ENCODE measurements around the gene MISP. TPM values are rescaled to one million over a fixed set of nuclear protein-coding genes. Genes with fewer than 3 reads are reported as not detected.

MISP gene
- total RNA-seq, 1 donor from 2014 or later, result not detected

DNA sequence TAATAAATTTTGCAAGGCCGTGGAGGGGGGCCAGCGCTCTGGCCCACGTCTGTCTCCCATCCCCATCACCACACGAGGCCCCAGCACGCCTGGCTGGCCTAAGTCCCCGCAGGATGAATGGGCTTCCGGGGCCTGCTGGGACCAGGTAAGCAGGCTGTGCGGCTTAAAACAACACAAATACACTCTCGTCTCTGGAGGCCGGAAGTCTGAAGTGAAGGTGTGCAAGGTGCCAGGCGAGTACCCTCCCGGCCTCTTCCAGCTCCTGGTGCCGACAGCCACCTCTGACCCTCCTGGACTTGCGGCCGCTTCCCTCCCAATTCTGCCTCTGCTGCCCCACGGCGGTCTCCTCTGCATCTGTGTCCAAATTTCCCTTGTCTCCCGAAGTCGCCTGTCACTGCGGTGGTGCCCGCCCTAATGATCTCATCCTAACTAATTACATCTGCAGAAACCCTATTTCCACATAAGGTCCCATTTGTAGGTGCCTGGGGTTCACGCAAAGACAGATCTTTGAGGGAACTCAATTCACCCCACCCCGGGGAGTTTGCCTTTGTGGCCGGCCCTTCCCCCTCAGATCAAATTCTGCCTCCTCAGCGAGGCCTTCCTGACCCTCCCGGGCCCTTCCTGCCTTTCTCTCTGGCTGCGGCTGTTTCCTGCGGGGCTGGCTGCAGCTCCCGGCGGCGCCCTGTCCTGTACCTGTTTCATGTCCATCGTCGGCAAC is 38.2 kb downstream of the MISP start:
- no peaks in the 10 kb centered on the region for H3K27me3 ChIP-seq
- H3K4me1 ChIP-seq, result peaks cover 16% of the 10 kb centered on the region
- H4K20me1 ChIP-seq (ENCODE audit: low read depth), result no peaks in the 10 kb centered on the region
- no peak overlapping the region for H3K4me3 ChIP-seq
- peak; percentile 55 for DNase-seq (ENCODE audit: low spot score)
- H3K9ac ChIP-seq, result no peak overlapping the region
- peak overlapping the region; percentile 42 for H3K4me2 ChIP-seq
- H3K36me3 ChIP-seq, result no peaks in the 10 kb centered on the region
- Mint-ChIP-seq H3K9me3 (no peaks in the 10 kb centered on the region), H3K27ac (peak overlapping the region; percentile 92), H3K4me3 (peak overlapping the region; percentile 57), H3K36me3 (no peaks in the 10 kb centered on the region), H3K4me1 (peaks cover 30% of the 10 kb centered on the region), H3K27me3 (ENCODE audit: insufficient read depth, low read depth) (peaks cover 13% of the 10 kb centered on the region)
- peaks cover 6% of the 10 kb centered on the region for H3K79me2 ChIP-seq (ENCODE audit: low read depth)
- H2AFZ ChIP-seq (replicated peaks), result peak overlapping the region; percentile 64
- TF ChIP-seq EZH2phosphoT487 (IDR thresholded peaks at IDR 0.05) (no peak), EZH2 (IDR thresholded peaks at IDR 0.05) (no peak)
- TF ChIP-seq, protein P1, sequence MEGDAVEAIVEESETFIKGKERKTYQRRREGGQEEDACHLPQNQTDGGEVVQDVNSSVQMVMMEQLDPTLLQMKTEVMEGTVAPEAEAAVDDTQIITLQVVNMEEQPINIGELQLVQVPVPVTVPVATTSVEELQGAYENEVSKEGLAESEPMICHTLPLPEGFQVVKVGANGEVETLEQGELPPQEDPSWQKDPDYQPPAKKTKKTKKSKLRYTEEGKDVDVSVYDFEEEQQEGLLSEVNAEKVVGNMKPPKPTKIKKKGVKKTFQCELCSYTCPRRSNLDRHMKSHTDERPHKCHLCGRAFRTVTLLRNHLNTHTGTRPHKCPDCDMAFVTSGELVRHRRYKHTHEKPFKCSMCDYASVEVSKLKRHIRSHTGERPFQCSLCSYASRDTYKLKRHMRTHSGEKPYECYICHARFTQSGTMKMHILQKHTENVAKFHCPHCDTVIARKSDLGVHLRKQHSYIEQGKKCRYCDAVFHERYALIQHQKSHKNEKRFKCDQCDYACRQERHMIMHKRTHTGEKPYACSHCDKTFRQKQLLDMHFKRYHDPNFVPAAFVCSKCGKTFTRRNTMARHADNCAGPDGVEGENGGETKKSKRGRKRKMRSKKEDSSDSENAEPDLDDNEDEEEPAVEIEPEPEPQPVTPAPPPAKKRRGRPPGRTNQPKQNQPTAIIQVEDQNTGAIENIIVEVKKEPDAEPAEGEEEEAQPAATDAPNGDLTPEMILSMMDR (IDR thresholded peaks at IDR 0.05), result no peak
- H3F3A ChIP-seq (ENCODE audit: low read depth), result peaks cover 32% of the 10 kb centered on the region
- H3K9me3 ChIP-seq (ENCODE audit: low read depth), result no peaks in the 10 kb centered on the region
- H3K27ac ChIP-seq, result peak overlapping the region; percentile 69

DNA sequence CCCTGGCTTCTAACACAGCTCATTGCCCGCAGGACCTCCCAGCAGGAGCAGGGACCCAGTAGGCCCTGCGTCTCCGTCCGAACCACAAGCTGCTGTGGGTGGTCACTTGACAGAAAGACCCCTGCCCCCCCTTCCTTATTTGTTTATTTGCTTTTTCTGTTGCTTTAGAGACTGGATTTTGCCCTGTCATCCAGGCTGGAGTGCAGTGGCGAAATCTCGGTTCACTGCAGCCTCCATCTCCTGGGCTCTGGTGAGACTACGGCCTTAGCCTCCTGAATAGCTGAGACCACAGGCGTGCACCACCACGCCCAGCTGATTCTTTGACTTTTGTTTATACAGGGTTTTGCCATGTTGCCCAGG is 38.8 kb downstream of the MISP start:
- peak overlapping the region; percentile 92 for H3K27ac Mint-ChIP-seq

DNA sequence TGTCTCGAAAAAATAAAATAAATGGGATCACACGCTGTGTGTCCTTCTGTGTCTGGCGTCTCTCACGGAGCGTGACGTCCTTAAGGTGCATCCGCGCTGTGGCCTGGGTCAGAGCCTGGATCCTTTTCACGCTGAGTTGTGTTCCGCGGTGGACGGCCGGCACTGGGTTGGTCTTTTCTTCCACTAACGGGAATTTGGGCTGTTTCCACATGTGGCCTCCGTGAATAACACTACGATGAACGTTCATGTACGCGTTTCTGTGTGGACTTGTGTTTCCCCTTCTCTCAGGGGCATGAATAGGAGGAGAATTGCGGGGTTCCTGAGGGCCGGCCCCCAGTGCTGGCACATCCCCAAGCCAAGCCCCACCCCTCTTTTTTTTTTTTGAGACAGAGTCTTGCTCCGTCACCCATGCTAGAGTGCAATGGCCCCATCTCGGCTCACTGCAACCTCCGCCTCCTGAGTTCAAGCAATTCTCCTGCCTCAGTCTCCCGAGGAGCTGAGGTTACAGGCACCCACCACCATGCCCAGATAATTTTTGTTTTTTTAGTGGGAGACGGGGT is 40.2 kb downstream of the MISP start:
- peak overlapping the region; percentile 74 for H3K27ac Mint-ChIP-seq

More for the DNA sequence above, 38.8 kb downstream of the MISP start:
- peaks cover 16% of the 10 kb centered on the region for H3K4me1 ChIP-seq
- no peaks in the 10 kb centered on the region for H4K20me1 ChIP-seq (ENCODE audit: low read depth)
- Mint-ChIP-seq H3K27me3 (ENCODE audit: insufficient read depth, low read depth) (peaks cover 13% of the 10 kb centered on the region), H3K9me3 (no peaks in the 10 kb centered on the region), H3K36me3 (no peaks in the 10 kb centered on the region), H3K4me1 (peaks cover 27% of the 10 kb centered on the region), H3K4me3 (peak overlapping the region; percentile 57)
- TF ChIP-seq, protein P1 (IDR thresholded peaks at IDR 0.05), result no peak
- TF ChIP-seq EZH2phosphoT487 (IDR thresholded peaks at IDR 0.05) (no peak), EZH2 (IDR thresholded peaks at IDR 0.05) (no peak)
- no peaks in the 10 kb centered on the region for H3K27me3 ChIP-seq
- H3K9me3 ChIP-seq (ENCODE audit: low read depth), result no peaks in the 10 kb centered on the region
- peaks cover 32% of the 10 kb centered on the region for H3F3A ChIP-seq (ENCODE audit: low read depth)
- H2AFZ ChIP-seq (replicated peaks), result peak overlapping the region; percentile 64
- no peak for DNase-seq (ENCODE audit: low spot score)
- no peak overlapping the region for H3K4me3 ChIP-seq
- H3K36me3 ChIP-seq, result no peaks in the 10 kb centered on the region
- H3K4me2 ChIP-seq, result peak overlapping the region; percentile 42
- no peak overlapping the region for H3K9ac ChIP-seq
- peaks cover under 1% of the 10 kb centered on the region for H3K79me2 ChIP-seq (ENCODE audit: low read depth)
- peak overlapping the region; percentile 69 for H3K27ac ChIP-seq

More for the DNA sequence above, 40.2 kb downstream of the MISP start:
- no peaks in the 10 kb centered on the region for H3K79me2 ChIP-seq (ENCODE audit: low read depth)
- no peaks in the 10 kb centered on the region for H4K20me1 ChIP-seq (ENCODE audit: low read depth)
- peaks cover 27% of the 10 kb centered on the region for H3K4me1 Mint-ChIP-seq
- H3K9me3 ChIP-seq (ENCODE audit: low read depth), result no peaks in the 10 kb centered on the region
- H3K36me3 ChIP-seq, result no peaks in the 10 kb centered on the region
- no peaks in the 10 kb centered on the region for H3K36me3 Mint-ChIP-seq
- TF ChIP-seq EZH2 (IDR thresholded peaks at IDR 0.05), result no peak
- TF ChIP-seq EZH2phosphoT487 (IDR thresholded peaks at IDR 0.05), result no peak
- TF ChIP-seq, protein P1 (IDR thresholded peaks at IDR 0.05), result no peak
- H3K27me3 ChIP-seq, result no peaks in the 10 kb centered on the region
- peak overlapping the region; percentile 50 for H3K4me3 Mint-ChIP-seq
- H3K27ac ChIP-seq, result no peak overlapping the region
- no peak overlapping the region for H3K9ac ChIP-seq
- DNase-seq (ENCODE audit: low spot score), result no peak
- peaks cover 36% of the 10 kb centered on the region for H3F3A ChIP-seq (ENCODE audit: low read depth)
- H3K4me1 ChIP-seq, result peaks cover 16% of the 10 kb centered on the region
- H2AFZ ChIP-seq (replicated peaks), result no peak overlapping the region
- H3K9me3 Mint-ChIP-seq, result no peaks in the 10 kb centered on the region
- H3K4me3 ChIP-seq, result no peak overlapping the region
- H3K4me2 ChIP-seq, result no peak overlapping the region
- H3K27me3 Mint-ChIP-seq (ENCODE audit: insufficient read depth, low read depth), result peaks cover 13% of the 10 kb centered on the region

Data from neural progenitor cell (in vitro differentiated cells).